ES-I3 (cell line): ENCODE results near the gene PRR20G.

Source experiments
- H3K36me3 ChIP-seq: 2 replicates; pipeline ENCODE4 v1.6.1; 2013; ENCODE audit warnings: mild to moderate bottlenecking, low read length, control low read depth, moderate library complexity; ENCODE audit not compliant: insufficient read depth
- H3K4me1 ChIP-seq: 2 replicates; pipeline ENCODE4 v1.6.1; 2013; ENCODE audit warnings: mild to moderate bottlenecking, control low read depth, low read length; ENCODE audit not compliant: insufficient read depth
- H3K9ac ChIP-seq: 2 replicates; pipeline ENCODE4 v1.6.1; 2013; ENCODE audit warnings: low read depth, mild to moderate bottlenecking, low read length, moderate library complexity
- H3K9me3 ChIP-seq: 2 replicates; pipeline ENCODE4 v1.6.1; 2013; ENCODE audit warnings: mild to moderate bottlenecking, low read length, moderate library complexity; ENCODE audit not compliant: control insufficient read depth, insufficient read depth

The PRR20G gene

GRCh38 chr3:127263586-127264231, 24.1 kb downstream of the PRR20G start:
- H3K4me1 ChIP-seq, result no peaks in the 10 kb centered on the region
- H3K9ac ChIP-seq, result no peak overlapping the region
- H3K9me3 ChIP-seq, result 0 out of 2 replicates have a peak, but pooled peaks cover 3% of the 10 kb centered on the region
- H3K36me3 ChIP-seq, result no peaks in the 10 kb centered on the region

GRCh38 chr3:127263037-127263436, 24.8 kb downstream of the PRR20G start:
- no peaks in the 10 kb centered on the region for H3K36me3 ChIP-seq
- 0 out of 2 replicates have a peak, but pooled peaks cover 3% of the 10 kb centered on the region for H3K9me3 ChIP-seq
- no peaks in the 10 kb centered on the region for H3K4me1 ChIP-seq
- H3K9ac ChIP-seq, result no peak overlapping the region

DNA sequence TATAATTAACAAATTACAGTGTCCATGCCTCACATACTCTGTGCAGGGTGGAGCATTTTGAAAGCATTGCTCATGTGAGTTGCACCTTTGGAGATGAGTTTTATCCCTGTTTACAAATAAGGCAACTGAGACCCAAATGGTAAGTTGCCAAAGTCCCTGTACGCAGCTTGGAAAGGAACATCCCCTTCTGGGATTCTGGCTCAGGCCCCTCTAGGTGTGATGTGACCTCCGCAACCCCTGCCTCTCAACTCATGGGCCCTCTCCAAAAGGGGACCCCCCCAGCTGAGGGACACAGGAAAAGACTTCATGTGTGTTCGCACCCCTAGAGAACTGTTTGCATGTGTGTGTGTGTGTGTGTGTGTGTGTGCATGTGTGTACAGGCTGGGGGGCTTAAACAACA, 25.3 kb downstream of the PRR20G start:
- Histone ChIP-seq H3K9ac (no peak overlapping the region), H3K4me1 (no peaks in the 10 kb centered on the region), H3K9me3 (0 out of 2 replicates have a peak, but pooled peaks cover under 1% of the 10 kb centered on the region), H3K36me3 (no peaks in the 10 kb centered on the region)

- no peaks in the 10 kb centered on the region for H3K36me3 ChIP-seq
- H3K9me3 ChIP-seq, result no peaks in the 10 kb centered on the region
- H3K9ac ChIP-seq, result no peak overlapping the region
- H3K4me1 ChIP-seq, result no peaks in the 10 kb centered on the region
These were observed 25.9 kb downstream of the PRR20G start for GRCh38 chr3:127261925-127262324.

GRCh38 chr3:127260826-127261555, 26.9 kb downstream of the PRR20G start:
- Histone ChIP-seq H3K9ac (no peak overlapping the region), H3K9me3 (no peaks in the 10 kb centered on the region), H3K4me1 (no peaks in the 10 kb centered on the region), H3K36me3 (no peaks in the 10 kb centered on the region)

DNA sequence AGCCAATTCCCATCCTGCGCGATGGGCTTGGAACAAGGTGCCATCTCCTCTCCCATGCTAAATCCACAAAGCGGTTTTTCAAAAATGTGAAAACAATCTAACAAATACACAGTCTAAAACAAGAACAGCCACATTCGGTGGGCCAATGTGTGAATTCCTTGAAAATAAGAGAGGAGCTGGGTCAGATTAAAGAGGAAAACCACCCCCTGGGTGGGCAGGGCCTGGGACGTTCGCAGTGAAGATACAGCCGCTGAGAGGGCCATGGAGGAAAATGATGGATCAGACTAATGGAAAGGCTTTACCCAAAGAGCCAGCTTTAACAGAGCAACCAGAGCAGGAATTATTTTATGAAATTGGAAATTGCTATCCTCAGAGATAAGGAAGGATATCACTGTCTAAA, 27.4 kb downstream of the PRR20G start:
- no peaks in the 10 kb centered on the region for H3K4me1 ChIP-seq
- H3K36me3 ChIP-seq, result no peaks in the 10 kb centered on the region
- H3K9ac ChIP-seq, result no peak overlapping the region
- no peaks in the 10 kb centered on the region for H3K9me3 ChIP-seq

DNA sequence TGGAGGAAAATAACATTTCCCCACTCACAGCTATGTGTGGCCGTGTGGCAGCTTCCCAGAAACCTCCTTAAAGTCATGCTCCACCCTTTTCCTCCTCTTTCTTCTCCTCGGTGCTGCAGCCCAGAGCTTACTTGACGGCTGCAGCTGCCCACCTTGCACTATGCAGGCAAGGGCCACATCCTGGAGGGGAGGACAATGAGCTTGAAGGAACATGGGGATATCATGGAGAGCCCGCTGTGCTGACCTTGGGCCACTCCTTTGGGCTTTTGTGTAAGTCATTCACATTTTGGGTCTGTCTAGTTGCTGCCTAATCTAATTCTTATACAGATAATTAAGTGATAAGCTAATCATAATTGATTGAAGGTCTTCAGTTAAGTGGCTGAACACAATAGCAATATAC, 28.0 kb downstream of the PRR20G start:
- H3K4me1 ChIP-seq, result no peaks in the 10 kb centered on the region
- H3K9ac ChIP-seq, result no peak overlapping the region
- H3K36me3 ChIP-seq, result no peaks in the 10 kb centered on the region
- no peaks in the 10 kb centered on the region for H3K9me3 ChIP-seq

GRCh38 chr3:127258733-127259132, 29.1 kb downstream of the PRR20G start:
- no peak overlapping the region for H3K9ac ChIP-seq
- H3K9me3 ChIP-seq, result no peaks in the 10 kb centered on the region
- H3K4me1 ChIP-seq, result no peaks in the 10 kb centered on the region
- H3K36me3 ChIP-seq, result no peaks in the 10 kb centered on the region

- no peaks in the 10 kb centered on the region for H3K36me3 ChIP-seq
- H3K9ac ChIP-seq, result no peak overlapping the region
- H3K9me3 ChIP-seq, result no peaks in the 10 kb centered on the region; the same call in 1 of the 2 replicates
- H3K4me1 ChIP-seq, result no peaks in the 10 kb centered on the region
These were observed 30.5 kb downstream of the PRR20G start for GRCh38 chr3:127257351-127257750.

DNA sequence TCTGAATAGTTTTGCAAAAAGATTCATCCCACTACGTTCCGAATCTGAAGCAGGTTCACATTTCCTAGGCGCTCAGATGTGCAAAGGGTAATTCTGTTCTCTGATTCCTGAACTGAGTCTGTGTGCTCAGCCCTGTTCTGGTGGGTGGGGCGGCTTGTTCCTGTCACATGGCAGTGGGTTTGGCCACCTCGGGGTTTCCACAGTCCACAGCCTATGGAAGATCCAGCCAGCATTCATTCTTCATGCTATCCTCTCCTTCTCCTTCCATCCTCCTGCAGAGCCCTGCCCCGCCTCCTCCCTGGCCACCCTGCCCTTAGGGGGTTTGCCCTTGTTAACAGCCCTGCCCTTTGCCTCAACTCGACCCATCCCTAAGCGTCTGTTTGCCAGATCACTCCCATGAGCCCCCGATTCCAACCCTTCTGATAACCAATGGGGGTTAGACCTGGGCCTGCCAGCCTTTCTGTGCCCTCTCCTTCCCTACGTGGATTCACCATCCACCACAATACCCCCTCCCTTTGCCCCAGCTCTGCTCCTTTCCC, 31.0 kb downstream of the PRR20G start:
- Histone ChIP-seq H3K9ac (no peak overlapping the region), H3K36me3 (no peaks in the 10 kb centered on the region), H3K9me3 (no peaks in the 10 kb centered on the region; the same call in 1 of the 2 replicates), H3K4me1 (no peaks in the 10 kb centered on the region)

GRCh38 chr3:127256138-127256537, 31.7 kb downstream of the PRR20G start:
- Histone ChIP-seq H3K4me1 (no peaks in the 10 kb centered on the region), H3K9ac (no peak overlapping the region), H3K36me3 (no peaks in the 10 kb centered on the region), H3K9me3 (peaks cover 2% of the 10 kb centered on the region; the same call in 1 of the 2 replicates)

DNA sequence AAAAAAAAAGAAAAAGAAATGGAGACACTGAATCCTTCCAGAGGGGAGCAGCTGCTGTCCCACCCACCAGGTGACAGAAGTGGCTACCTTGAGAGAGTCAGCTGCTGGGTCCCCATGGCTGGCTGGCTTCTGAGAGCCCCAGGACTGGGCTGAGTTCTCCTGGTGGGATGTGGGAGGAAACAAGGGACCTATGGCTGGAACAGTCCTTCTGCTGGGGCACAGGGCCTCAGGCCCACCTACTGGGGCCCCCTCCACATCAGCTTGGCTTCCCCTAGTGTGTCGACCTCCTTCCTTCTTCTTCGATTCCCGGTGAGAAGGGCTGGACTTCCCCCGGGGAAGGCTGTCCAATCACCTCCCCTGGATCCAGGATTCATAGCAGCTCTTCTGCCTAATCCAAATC, 32.3 kb downstream of the PRR20G start:
- Histone ChIP-seq H3K36me3 (no peaks in the 10 kb centered on the region), H3K9me3 (peaks cover 3% of the 10 kb centered on the region; the same call in 1 of the 2 replicates), H3K4me1 (no peaks in the 10 kb centered on the region), H3K9ac (no peak overlapping the region)

GRCh38 chr3:127254730-127255129, 33.1 kb downstream of the PRR20G start:
- no peaks in the 10 kb centered on the region for H3K4me1 ChIP-seq
- H3K9ac ChIP-seq, result no peak overlapping the region
- peaks cover 4% of the 10 kb centered on the region; the same call in 1 of the 2 replicates for H3K9me3 ChIP-seq
- no peaks in the 10 kb centered on the region for H3K36me3 ChIP-seq

- no peaks in the 10 kb centered on the region for H3K36me3 ChIP-seq
- no peak overlapping the region for H3K9ac ChIP-seq
- peaks cover 4% of the 10 kb centered on the region; the same call in 1 of the 2 replicates for H3K9me3 ChIP-seq
- H3K4me1 ChIP-seq, result no peaks in the 10 kb centered on the region
These were observed 33.7 kb downstream of the PRR20G start for GRCh38 chr3:127254033-127254644.
